Keratinocyte (primary cell): ENCODE data around the gene TUBB6. TPM values are rescaled to one million over a fixed set of nuclear protein-coding genes. Genes with fewer than 3 reads are reported as not detected.

Experiments used
- DNase-seq: peaks from one replicate; pipeline ENCODE4 v3.0.0-alpha.2; 2011; ENCODE audit warnings: low read depth, missing footprints, low spot score
- FAIRE-seq: peaks from 2 replicates; lab custom pipeline; 2011; peaks lifted over from hg19 to GRCh38; lab: Jason Lieb, UNC
- H2AFZ ChIP-seq: 2 replicates; pipeline ENCODE4 v1.6.0; 2012; ENCODE audit warnings: low read length, control low read depth, inconsistent platforms; ENCODE audit not compliant: control insufficient read depth
- H3K27ac ChIP-seq: 2 replicates; pipeline ENCODE4 v1.5.1; 2011; ENCODE audit warnings: low read length; ENCODE audit not compliant: control insufficient read depth, insufficient read depth
- H3K27me3 ChIP-seq: 3 replicates; pipeline ENCODE4 v1.6.0; 2011; ENCODE audit warnings: low read length; ENCODE audit not compliant: control insufficient read depth, insufficient read depth; ENCODE audit errors: extremely low read depth
- H3K36me3 ChIP-seq, 2 experiments: 2 replicates in 1 of 2; 3 replicates in 1 of 2; pipeline ENCODE4 v1.5.1; 2011; ENCODE audit warnings: low read length in 2 of 2, mild to moderate bottlenecking in 1 of 2; ENCODE audit not compliant: control insufficient read depth in 2 of 2, insufficient read depth in 2 of 2; ENCODE audit errors: extremely low read depth in 1 of 2
- H3K4me1 ChIP-seq: 3 replicates; pipeline ENCODE4 v1.5.1; 2011; ENCODE audit warnings: low read length; ENCODE audit not compliant: control insufficient read depth, insufficient read depth; ENCODE audit errors: extremely low read depth
- H3K4me2 ChIP-seq: 3 replicates; pipeline ENCODE4 v1.6.0; 2011; ENCODE audit warnings: low read depth, low read length; ENCODE audit not compliant: control insufficient read depth, insufficient read depth; ENCODE audit errors: extremely low read depth
- H3K4me3 ChIP-seq, 3 experiments: fragments of 200-600 bp in 1 of 3; sonication (generic) in 1 of 3; 2 replicates in 2 of 3; 3 replicates in 1 of 3; pipeline ENCODE4 v1.5.1; 2011 to 2016; ENCODE audit warnings: low read length in 3 of 3, mild to moderate bottlenecking in 3 of 3, control low read depth in 2 of 3, inconsistent platforms in 1 of 3, low read depth in 1 of 3, mixed read lengths in 1 of 3, mixed run types in 1 of 3, moderate library complexity in 1 of 3; ENCODE audit not compliant: control insufficient read depth in 2 of 3, insufficient read depth in 2 of 3; ENCODE audit errors: extremely low read depth in 1 of 3
- H3K79me2 ChIP-seq: 2 replicates; pipeline ENCODE4 v1.6.0; 2012; ENCODE audit warnings: low read length; ENCODE audit not compliant: control insufficient read depth, insufficient read depth
- H3K9ac ChIP-seq: 3 replicates; pipeline ENCODE4 v1.6.0; 2011; ENCODE audit warnings: low read length; ENCODE audit not compliant: control insufficient read depth, insufficient read depth; ENCODE audit errors: extremely low read depth
- H3K9me1 ChIP-seq: 3 replicates; pipeline ENCODE4 v1.6.0; 2011; ENCODE audit warnings: low read length; ENCODE audit not compliant: control insufficient read depth, insufficient read depth; ENCODE audit errors: extremely low read depth
- H3K9me3 ChIP-seq: 2 replicates; pipeline ENCODE4 v1.5.1; 2012; ENCODE audit warnings: low read depth, low read length; ENCODE audit not compliant: control insufficient read depth
- H4K20me1 ChIP-seq: 3 replicates; pipeline ENCODE4 v1.6.0; 2011; ENCODE audit warnings: low read length; ENCODE audit not compliant: control insufficient read depth, insufficient read depth; ENCODE audit errors: extremely low read depth
- EZH2 ChIP-seq: IDR thresholded peaks from one replicate; pipeline ENCODE4 v1.6.1; 2012; ENCODE audit warnings: inconsistent platforms, mild to moderate bottlenecking, low read length, moderate library complexity
- dilution Hi-C: fragments of 300-500 bp; cut with MboI; formaldehyde crosslinking; loops from one replicate; pipeline ENCODE4 v1.7.0; 2020; ENCODE audit warnings: low sequenced_read_pairs; ENCODE audit not compliant: extremely low pct_ligation_motif_present
- polyA plus RNA-seq, 5 experiments: library from polyadenylated mRNA; depleted of rRNA in 3 of 5; stranded (reverse) in 3 of 5; stranded (forward) in 1 of 5; unstranded in 1 of 5; fragments of >200 nt; gene quantifications; 1 replicate in 1 of 5; 2 replicates in 3 of 5; 3 replicates in 1 of 5; pipeline versions ENCODE4 v1.2.1 to v1.2.3, GENCODE V29; 2011 to 2012; ENCODE audit warnings: missing spikeins in 2 of 5, low read depth in 1 of 5, low replicate concordance in 1 of 5
- TF ChIP-seq, protein P1 (sequence below), 3 experiments: IDR thresholded peaks in 1 of 3; conservative IDR thresholded peaks in 1 of 3; optimal IDR thresholded peaks in 1 of 3; 2 replicates in 2 of 3; 3 replicates in 1 of 3; pipeline versions ENCODE3 to v1.5.1; 2011; ENCODE audit warnings: low read length in 3 of 3, mild to moderate bottlenecking in 3 of 3, moderate library complexity in 2 of 3, control low read depth in 1 of 3, inconsistent platforms in 1 of 3; ENCODE audit not compliant: insufficient read depth in 2 of 3; ENCODE audit errors: extremely low read depth in 1 of 3

Gene TUBB6
- polyA plus RNA-seq, 1 donor (not counting 4 experiments of a cell fraction or from before 2014, with no cell fraction given): 479 TPM

DNA sequence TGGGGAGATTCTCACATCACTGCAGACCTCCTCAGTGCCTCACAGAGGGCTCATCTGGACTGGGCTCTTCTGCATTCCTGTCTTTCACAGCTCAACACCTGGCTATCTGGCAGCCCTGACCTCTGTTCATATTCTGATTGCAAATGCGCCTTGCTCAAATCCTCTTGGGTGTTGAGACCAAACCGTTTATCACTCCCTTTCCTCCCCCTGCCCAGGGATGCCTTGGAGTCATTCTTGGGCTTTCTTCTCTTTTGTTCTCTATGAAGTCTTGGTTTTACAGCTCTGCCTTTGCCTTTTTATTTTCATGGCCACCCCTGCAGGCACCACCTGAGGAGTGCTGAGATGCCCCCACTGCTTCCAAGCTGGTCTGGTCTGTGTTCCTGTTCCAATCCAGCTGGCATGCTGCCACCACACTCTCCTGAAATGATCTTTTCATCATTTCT lies 26.3 kb downstream of the TUBB6 start:
- FAIRE-seq: no peak
- dilution Hi-C loops: no loop called here
- H3K4me3 ChIP-seq: no peak overlapping the region

DNA sequence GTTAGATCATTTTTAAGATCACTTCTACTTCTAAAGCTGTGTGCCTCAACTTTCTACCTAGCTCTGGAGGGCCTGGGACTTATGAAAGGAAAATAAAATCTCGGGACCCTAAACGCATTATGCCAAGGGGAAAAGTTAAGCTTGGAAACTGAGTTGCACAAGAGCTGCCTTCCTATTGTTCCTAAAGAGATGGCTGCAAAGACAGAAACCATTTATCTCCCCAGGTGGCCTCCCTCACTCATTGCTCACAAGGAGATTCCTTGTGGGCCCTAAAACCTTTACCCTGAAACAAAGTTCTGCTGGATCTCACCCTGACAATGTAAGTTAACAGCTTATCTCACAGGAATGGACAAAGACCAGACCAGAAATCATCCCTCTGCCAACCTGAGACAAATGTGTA lies 26.8 kb downstream of the TUBB6 start:
- no peaks in the 10 kb centered on the region for H3K79me2 ChIP-seq
- H3K9me3 ChIP-seq: no peaks in the 10 kb centered on the region
- TF ChIP-seq EZH2: no peak
- TF ChIP-seq, protein P1, sequence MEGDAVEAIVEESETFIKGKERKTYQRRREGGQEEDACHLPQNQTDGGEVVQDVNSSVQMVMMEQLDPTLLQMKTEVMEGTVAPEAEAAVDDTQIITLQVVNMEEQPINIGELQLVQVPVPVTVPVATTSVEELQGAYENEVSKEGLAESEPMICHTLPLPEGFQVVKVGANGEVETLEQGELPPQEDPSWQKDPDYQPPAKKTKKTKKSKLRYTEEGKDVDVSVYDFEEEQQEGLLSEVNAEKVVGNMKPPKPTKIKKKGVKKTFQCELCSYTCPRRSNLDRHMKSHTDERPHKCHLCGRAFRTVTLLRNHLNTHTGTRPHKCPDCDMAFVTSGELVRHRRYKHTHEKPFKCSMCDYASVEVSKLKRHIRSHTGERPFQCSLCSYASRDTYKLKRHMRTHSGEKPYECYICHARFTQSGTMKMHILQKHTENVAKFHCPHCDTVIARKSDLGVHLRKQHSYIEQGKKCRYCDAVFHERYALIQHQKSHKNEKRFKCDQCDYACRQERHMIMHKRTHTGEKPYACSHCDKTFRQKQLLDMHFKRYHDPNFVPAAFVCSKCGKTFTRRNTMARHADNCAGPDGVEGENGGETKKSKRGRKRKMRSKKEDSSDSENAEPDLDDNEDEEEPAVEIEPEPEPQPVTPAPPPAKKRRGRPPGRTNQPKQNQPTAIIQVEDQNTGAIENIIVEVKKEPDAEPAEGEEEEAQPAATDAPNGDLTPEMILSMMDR (optimal IDR thresholded peaks at IDR 0.05 in 1 of 3, IDR thresholded peaks at IDR 0.05 in 1 of 3, conservative IDR thresholded peaks at IDR 0.05 in 1 of 3; ENCODE audit: extremely low read depth in 1 of 3, insufficient read depth in 2 of 3, low read length in 3 of 3): no peak
- H3K9me1 ChIP-seq: no peaks in the 10 kb centered on the region
- H3K4me3 ChIP-seq: no peak overlapping the region
- no peaks in the 10 kb centered on the region for H4K20me1 ChIP-seq
- H3K4me2 ChIP-seq: no peak overlapping the region
- DNase-seq (no peak), FAIRE-seq (no peak)
- H3K27me3 ChIP-seq: no peaks in the 10 kb centered on the region
- no peaks in the 10 kb centered on the region for H3K4me1 ChIP-seq
- H3K36me3 ChIP-seq: peaks cover 11 to 20% of the 10 kb centered on the region in 2 experiments
- no peak overlapping the region for H3K27ac ChIP-seq
- dilution Hi-C loops: no loop called here
- no peak overlapping the region for H3K9ac ChIP-seq
- no peak overlapping the region for H2AFZ ChIP-seq

More for the DNA sequence above, 26.3 kb downstream of the TUBB6 start:
- Histone ChIP-seq H4K20me1 (no peaks in the 10 kb centered on the region), H3K36me3 (peaks cover 12 to 20% of the 10 kb centered on the region in 2 experiments), H3K9me3 (no peaks in the 10 kb centered on the region), H3K9me1 (no peaks in the 10 kb centered on the region), H3K27me3 (no peaks in the 10 kb centered on the region), H3K4me1 (no peaks in the 10 kb centered on the region), H3K4me2 (no peak overlapping the region), H3K79me2 (no peaks in the 10 kb centered on the region), H3K9ac (no peak overlapping the region), H3K27ac (no peak overlapping the region), H2AFZ (no peak overlapping the region)
- no peak for TF ChIP-seq EZH2
- TF ChIP-seq, protein P1 (optimal IDR thresholded peaks at IDR 0.05 in 1 of 3, IDR thresholded peaks at IDR 0.05 in 1 of 3, conservative IDR thresholded peaks at IDR 0.05 in 1 of 3; ENCODE audit: extremely low read depth in 1 of 3, insufficient read depth in 2 of 3, low read length in 3 of 3): no peak
- no peak for DNase-seq
